HepG2 (cell line): ENCODE measurements around the gene BICDL2. TPM values are rescaled to one million over a fixed set of nuclear protein-coding genes. Genes with fewer than 3 reads are reported as not detected.
A peak's percentile ranks its signal among the peaks of the same experiment; 100 is the strongest.

Source experiments
- ARID5B ChIP-seq: IDR thresholded peaks from 2 replicates; pipeline ENCODE4 v1.4.0; 2020; ENCODE audit warnings: mild to moderate bottlenecking, missing genetic modification reagents
- ELF4 ChIP-seq: sonication (generic); formaldehyde crosslinking; IDR thresholded peaks from 2 replicates; pipeline ENCODE4 v1.5.0; 2020; ENCODE audit warnings: missing genetic modification reagents, mild to moderate bottlenecking, moderate library complexity, borderline replicate concordance
- GZF1 ChIP-seq: sonication (generic); formaldehyde crosslinking; IDR thresholded peaks from 2 replicates; pipeline ENCODE4 v1.5.1; 2020; ENCODE audit warnings: mild to moderate bottlenecking, missing genetic modification reagents
- JUND ChIP-seq: sonication (generic); formaldehyde crosslinking; IDR thresholded peaks from 2 replicates; pipeline ENCODE4 v1.8.0; 2022; ENCODE audit warnings: mild to moderate bottlenecking, missing genetic modification reagents
- MTF2 ChIP-seq: sonication (generic); formaldehyde crosslinking; IDR thresholded peaks from 2 replicates; pipeline ENCODE4 v1.5.0; 2020; ENCODE audit warnings: missing genetic modification reagents, borderline replicate concordance
- MXD1 ChIP-seq: sonication (generic); formaldehyde crosslinking; IDR thresholded peaks from 2 replicates; pipeline ENCODE4 v1.4.0; 2020; ENCODE audit warnings: mild to moderate bottlenecking, missing genetic modification reagents
- U2AF1 ChIP-seq: fragments of 200-400 bp; formaldehyde crosslinking; optimal IDR thresholded peaks from 2 replicates; pipeline ENCODE3; 2017; ENCODE audit warnings: mild to moderate bottlenecking, low read depth, low read length
- UBTF ChIP-seq: sonication (generic); formaldehyde crosslinking; IDR thresholded peaks from 2 replicates; pipeline ENCODE4 v1.4.0; 2020; ENCODE audit warnings: mild to moderate bottlenecking, missing genetic modification reagents
- ZNF207 ChIP-seq: fragments of 450-650 bp; IDR thresholded peaks from 2 replicates; pipeline ENCODE4 v1.6.1; 2016; ENCODE audit warnings: antibody characterized with exemption, borderline replicate concordance
- ZNF333 ChIP-seq: sonication (generic); formaldehyde crosslinking; IDR thresholded peaks from 2 replicates; pipeline ENCODE4 v1.4.0; 2020; ENCODE audit warnings: mild to moderate bottlenecking, missing genetic modification reagents, borderline replicate concordance
- ZNF496 ChIP-seq: sonication (generic); formaldehyde crosslinking; IDR thresholded peaks from 2 replicates; pipeline ENCODE4 v1.8.1; 2023; ENCODE audit warnings: mild to moderate bottlenecking, moderate library complexity, missing genetic modification reagents; ENCODE audit not compliant: insufficient replicate concordance
- ZNF761 ChIP-seq: sonication (generic); formaldehyde crosslinking; conservative IDR thresholded peaks from 2 replicates; pipeline ENCODE4 v1.4.0; 2020; ENCODE audit warnings: mild to moderate bottlenecking, missing genetic modification reagents
- ZNF782 ChIP-seq: sonication (generic); formaldehyde crosslinking; IDR thresholded peaks from 2 replicates; pipeline ENCODE4 v1.4.0; 2020; ENCODE audit warnings: missing genetic modification reagents, mild to moderate bottlenecking, borderline replicate concordance
- polyA plus RNA-seq, 8 experiments: library from polyadenylated mRNA; depleted of rRNA in 3 of 8; stranded (reverse) in 7 of 8; unstranded in 1 of 8; fragments of >200 nt; fragmentation: Illumina TruSeq in 4 of 8; extraction: Trizol in 4 of 8; gene quantifications; 2 replicates each; pipeline versions ENCODE4 v1.2.1 to v1.2.3, GENCODE V29; 2011 to 2016; ENCODE audit warnings: low read depth in 4 of 8, missing spikeins in 1 of 8, mixed read lengths in 1 of 8; ENCODE audit not compliant: insufficient read depth in 1 of 8
- total RNA-seq, 5 experiments: library from RNA; depleted of rRNA; stranded (reverse); fragments of >200 nt; fragmentation: Illumina TruSeq; extraction: Trizol; gene quantifications; 2 replicates each; pipeline ENCODE4 v1.2.3, GENCODE V29; 2016; ENCODE audit warnings: low read depth in 1 of 5
- TF ChIP-seq, protein P1 (sequence below): sonication (generic); formaldehyde crosslinking; IDR thresholded peaks from 2 replicates; pipeline ENCODE4 v1.5.1; 2020; ENCODE audit warnings: missing genetic modification reagents, mild to moderate bottlenecking, borderline replicate concordance
- TF ChIP-seq, protein P2 (sequence below): sonication (generic); formaldehyde crosslinking; IDR thresholded peaks from 2 replicates; pipeline ENCODE4 v1.4.0; 2020; ENCODE audit warnings: missing genetic modification reagents

Gene BICDL2
- total and polyA plus RNA-seq, 2 of the 13 experiments (the other 11 are each of a cell fraction or from before 2014, with no cell fraction given), result 0.12 TPM; not detected in 1

- peak; percentile 34; the same call in 1 of the 2 replicates for TF ChIP-seq UBTF
- 0 out of 2 replicates have a peak, but pooled peaks have one; percentile 9 for TF ChIP-seq ARID5B (CRISPR knock-in tag)
- peak; percentile 99 for TF ChIP-seq MTF2
- TF ChIP-seq JUND (CRISPR knock-in tag), result no peak
- no peak for TF ChIP-seq ZNF333 (CRISPR knock-in tag)
- TF ChIP-seq ZNF761 (CRISPR knock-in tag), result no peak
- TF ChIP-seq GZF1 (CRISPR knock-in tag), result 0 out of 2 replicates have a peak, but pooled peaks have one; percentile 39
- 0 out of 2 replicates have a peak, but pooled peaks have one; percentile 30 for TF ChIP-seq MXD1
- TF ChIP-seq ZNF496 (CRISPR knock-in tag), result no peak
- no peak for TF ChIP-seq ZNF782 (CRISPR knock-in tag)
- TF ChIP-seq, protein P1, sequence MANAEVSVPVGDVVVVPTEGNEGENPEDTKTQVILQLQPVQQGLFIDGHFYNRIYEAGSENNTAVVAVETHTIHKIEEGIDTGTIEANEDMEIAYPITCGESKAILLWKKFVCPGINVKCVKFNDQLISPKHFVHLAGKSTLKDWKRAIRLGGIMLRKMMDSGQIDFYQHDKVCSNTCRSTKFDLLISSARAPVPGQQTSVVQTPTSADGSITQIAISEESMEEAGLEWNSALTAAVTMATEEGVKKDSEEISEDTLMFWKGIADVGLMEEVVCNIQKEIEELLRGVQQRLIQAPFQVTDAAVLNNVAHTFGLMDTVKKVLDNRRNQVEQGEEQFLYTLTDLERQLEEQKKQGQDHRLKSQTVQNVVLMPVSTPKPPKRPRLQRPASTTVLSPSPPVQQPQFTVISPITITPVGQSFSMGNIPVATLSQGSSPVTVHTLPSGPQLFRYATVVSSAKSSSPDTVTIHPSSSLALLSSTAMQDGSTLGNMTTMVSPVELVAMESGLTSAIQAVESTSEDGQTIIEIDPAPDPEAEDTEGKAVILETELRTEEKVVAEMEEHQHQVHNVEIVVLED (CRISPR knock-in tag), result no peak
- TF ChIP-seq, protein P2, sequence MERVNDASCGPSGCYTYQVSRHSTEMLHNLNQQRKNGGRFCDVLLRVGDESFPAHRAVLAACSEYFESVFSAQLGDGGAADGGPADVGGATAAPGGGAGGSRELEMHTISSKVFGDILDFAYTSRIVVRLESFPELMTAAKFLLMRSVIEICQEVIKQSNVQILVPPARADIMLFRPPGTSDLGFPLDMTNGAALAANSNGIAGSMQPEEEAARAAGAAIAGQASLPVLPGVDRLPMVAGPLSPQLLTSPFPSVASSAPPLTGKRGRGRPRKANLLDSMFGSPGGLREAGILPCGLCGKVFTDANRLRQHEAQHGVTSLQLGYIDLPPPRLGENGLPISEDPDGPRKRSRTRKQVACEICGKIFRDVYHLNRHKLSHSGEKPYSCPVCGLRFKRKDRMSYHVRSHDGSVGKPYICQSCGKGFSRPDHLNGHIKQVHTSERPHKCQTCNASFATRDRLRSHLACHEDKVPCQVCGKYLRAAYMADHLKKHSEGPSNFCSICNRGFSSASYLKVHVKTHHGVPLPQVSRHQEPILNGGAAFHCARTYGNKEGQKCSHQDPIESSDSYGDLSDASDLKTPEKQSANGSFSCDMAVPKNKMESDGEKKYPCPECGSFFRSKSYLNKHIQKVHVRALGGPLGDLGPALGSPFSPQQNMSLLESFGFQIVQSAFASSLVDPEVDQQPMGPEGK (CRISPR knock-in tag), result peak; percentile 2; the same call in 1 of the 2 replicates
- no peak for TF ChIP-seq ELF4 (CRISPR knock-in tag)
- no peak for TF ChIP-seq ZNF207
- no peak for TF ChIP-seq U2AF1
Observed at GRCh38 chr16:3045758-3046640, 9.3 kb upstream of the BICDL2 start, which contains the start of gene MMP25 (continued).
